ENCODE measurements around the gene PCAT7. TPM values are rescaled to one million over a fixed set of nuclear protein-coding genes. Genes with fewer than 3 reads are reported as not detected.
A peak's percentile ranks its signal among the peaks of the same experiment; 100 is the strongest.
"Not testable (repeated sequence)": the region's sequence is repeated elsewhere in the genome, so short reads cannot be mapped to it uniquely, and the experiment has no call there.

PCAT7 gene
- total RNA-seq = 0.08 TPM
- long read RNA-seq = 0 reads

DNA sequence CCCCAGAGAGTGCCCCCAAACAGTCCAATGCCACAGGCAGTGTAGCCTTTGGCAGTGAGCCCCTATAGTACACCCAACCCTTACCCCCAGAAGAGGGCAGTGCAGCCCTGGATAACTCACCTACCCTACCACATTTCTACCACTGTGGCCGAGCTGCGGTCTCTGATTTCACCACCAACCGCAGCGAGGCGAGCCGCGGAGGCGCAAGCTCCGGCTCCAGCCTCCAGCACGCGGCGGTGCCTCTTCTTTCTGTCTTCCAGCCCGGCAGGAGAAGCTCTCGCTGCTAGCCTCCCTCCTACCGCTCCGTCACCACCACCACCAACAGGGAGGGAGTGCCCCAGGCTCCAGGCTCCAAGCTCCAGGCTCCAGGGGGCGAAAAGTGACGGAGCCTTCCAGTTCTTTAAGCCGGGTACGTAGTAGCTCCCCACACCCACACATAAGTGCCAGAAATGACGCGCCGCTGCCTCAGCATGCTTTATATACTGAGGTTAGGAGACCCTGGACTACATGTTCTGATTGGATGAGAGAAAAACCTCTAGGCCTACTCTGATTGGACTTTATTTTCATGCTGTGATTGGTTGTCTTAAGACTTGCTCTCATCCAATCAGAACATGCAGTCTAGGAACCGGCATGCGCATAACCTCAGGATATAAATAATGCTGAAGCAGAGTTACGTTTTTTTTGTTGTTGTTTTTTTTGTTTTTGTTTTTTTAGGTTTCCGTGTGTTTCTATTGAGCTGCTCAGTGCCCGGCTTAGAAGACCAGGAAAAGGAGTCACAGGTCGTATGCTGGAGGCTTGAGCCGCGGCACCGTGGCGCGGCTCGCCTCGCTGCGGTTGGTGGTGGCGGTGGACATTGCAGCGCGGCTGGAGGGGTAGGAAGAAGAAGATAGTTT lies at the start of gene PCAT7:
Gene PCAT7 (plus strand): TSS at position 645 of the 893 bp plus-strand sequence.
- intact Hi-C loops (cut with DNase I) = no loop called here
- DNase-seq (peak; percentile 53), ATAC-seq (ENCODE audit: poor library complexity) (peak; percentile 94)

DNA sequence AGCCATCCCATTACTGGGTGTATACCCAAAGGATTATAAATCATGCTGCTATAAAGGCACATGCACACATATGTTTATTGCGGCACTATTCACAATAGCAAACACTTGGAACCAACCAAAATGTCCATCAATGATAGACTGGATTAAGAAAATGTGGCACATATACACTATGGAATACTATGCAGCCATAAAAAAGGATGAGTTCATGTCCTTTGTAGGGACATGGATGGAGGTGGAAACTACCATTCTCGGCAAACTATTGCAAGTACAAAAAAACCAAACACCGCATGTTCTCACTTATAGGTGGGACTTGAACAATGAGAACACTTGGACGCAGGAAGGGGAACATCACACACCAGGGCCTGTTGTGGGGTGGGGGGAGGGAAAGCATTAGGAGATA lies 48.5 kb upstream of the PCAT7 start:
- ATAC-seq (ENCODE audit: poor library complexity); DNase-seq; intact Hi-C loops (cut with DNase I): not testable (repeated sequence)

DNA sequence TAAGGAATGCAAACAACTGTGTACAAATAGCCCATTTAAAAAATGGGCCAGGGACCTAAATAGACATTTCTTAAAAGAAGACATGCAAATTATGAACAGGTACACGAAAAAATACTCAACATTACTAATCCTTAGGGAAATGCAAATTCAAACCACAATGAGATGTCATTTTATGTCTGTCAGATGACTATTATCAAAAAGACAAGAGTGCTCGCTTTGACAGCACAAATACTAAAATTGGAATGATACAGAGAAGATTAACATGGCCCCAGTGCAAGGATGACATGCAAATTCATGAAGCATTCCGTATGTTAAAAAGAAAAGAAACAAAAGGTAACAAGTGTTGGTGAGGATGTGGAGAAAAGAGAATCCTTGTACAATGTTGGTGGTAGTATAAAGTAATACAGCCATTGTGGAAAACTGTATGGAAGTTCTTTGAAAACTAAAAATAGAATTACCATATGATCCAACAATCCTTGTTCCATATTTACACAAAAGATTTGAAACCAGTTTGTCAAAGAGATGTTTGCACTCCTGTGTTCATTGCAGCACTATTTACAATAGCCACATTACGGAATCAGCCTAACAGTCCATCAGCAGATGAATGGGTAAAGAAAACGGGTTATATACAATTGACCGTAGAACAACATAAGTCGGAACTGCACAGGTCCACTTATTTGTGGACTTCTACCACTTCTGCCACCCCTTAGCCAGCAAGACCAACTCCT lies 47.2 kb upstream of the PCAT7 start:
- no peak for ATAC-seq (ENCODE audit: poor library complexity)
- no peak for DNase-seq
- intact Hi-C loops (cut with DNase I) = no loop called here

DNA sequence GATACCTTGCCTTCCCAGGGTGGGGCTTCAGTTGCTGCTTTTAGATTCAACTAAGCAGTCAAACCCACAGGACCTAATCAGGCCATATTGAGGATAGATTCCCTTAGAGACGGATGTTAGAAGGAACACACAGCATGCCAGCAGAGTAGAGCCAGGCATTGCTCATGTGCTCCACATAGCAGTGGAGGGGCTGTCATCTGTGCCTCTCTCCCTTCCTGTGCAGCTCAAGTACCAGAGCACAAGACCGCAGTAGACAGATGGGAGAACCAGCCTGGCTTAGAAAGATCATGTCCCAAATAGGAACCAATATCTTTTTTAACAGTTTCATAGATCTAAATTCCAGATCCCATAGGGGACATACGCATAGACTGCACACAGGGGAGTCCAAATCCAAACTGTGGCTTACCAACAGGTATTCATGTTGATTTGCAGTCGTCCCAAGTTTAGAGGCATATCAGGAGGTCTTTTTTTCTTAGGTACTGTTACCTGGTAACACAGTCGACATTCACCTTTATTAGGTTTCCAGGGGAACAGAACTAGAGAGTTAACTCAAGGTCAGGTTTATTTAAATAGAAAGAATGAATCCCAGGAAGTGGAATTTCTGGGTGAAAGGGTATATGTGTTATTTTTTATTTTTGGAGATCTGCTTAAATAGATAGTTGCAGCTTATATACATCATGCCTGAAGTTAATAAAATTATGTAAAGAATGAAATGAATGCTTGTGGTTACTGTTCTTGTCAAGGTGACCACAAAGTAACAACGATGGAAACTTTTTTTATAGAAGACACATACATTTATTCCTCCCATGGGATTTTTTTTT lies 43.5 kb upstream of the PCAT7 start:
- intact Hi-C loops (cut with DNase I) = no loop called here
- DNase-seq (no peak), ATAC-seq (ENCODE audit: poor library complexity) (no peak)

DNA sequence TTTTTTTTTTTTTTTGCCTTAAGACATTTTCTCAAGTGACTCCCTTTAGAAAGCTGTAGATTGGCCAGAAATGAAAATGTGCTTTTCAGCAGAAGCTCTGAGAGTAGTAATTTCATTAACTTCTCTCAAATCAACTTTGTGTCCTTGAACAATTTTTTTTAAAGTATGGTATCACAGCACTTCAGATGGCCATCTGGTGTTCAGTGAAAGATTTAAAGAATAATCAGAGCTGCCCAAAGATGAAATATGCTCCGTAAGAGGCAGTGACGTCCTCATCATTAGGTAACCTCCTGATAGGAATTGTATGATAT lies 43.0 kb upstream of the PCAT7 start:
- ATAC-seq (ENCODE audit: poor library complexity) (no peak), DNase-seq (no peak)
- intact Hi-C loops (cut with DNase I) = no loop called here

DNA sequence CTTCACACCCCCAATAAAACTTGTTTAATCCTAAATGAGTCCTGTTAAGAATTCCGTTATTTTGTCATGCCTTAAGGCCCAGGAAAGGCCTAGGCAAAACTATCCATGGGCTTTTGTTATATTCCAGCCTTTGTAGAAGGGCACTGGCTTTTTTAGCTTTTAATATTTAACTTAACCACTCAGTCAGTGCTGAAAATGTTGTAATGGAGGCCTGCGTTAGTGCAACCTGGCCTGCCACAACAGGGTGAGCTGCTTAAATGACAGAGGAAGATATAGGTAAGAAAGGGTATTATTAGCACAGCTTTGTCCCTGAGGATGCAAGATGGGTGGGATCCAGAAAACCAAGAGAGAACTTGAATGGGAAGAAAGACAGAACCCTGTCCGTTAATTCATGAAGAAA lies 40.2 kb upstream of the PCAT7 start:
- intact Hi-C loops (cut with DNase I) = no loop called here
- no peak for ATAC-seq (ENCODE audit: poor library complexity)
- DNase-seq = no peak

DNA sequence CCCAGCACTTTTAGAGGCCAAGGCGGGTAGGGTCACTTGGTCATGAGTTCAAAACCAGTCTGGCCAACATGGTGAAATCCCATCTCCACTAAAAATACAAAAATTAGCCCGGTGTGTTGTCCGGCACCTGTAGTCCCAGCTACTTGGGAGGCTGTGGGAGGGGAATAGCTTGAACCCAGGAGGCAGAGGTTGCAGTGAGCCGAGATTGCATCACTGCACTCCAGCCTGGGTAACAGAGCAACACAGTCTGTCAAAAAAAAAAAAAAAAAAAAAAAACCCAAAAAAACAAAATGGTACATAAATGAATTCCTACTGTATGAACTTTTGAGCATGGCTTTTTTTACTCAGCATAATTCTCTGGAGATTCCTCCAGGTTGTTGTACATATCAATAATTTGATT lies 37.6 kb upstream of the PCAT7 start:
- ATAC-seq (ENCODE audit: poor library complexity) (no peak), DNase-seq (no peak)
- intact Hi-C loops (cut with DNase I) = no loop called here

DNA sequence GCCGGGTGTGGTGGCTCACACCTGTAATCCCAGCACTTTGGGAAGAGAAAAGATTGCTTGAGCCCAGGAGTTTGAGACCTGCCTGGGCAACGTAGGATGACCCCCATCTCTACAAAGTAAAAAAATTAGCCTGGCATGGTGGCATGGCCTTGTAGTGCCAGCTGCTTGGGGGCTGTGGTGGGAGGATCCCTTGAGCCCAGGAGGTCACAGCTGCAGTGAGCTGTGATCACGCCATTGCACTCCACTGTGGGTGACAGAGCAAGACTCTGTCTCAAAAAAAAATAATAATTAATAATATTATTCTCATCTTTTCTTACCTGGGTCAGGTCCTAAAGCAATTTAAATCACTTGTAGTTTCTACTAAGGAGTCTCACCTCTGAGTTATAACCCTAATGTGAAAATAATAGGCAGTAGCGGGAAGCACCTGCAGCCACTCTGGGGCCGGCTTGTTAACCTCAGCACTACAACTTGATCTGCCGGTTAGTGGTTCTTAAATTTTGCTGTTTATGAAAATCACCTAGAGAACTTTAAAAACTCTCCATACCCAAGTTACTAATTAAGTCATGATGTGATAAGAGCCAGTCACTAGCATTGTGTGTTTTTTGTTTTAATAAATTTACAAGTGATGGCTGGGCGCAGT lies 29.4 kb upstream of the PCAT7 start:
- no peak for DNase-seq
- no peak for ATAC-seq (ENCODE audit: poor library complexity)
- intact Hi-C loops (cut with DNase I) = no loop called here

DNA sequence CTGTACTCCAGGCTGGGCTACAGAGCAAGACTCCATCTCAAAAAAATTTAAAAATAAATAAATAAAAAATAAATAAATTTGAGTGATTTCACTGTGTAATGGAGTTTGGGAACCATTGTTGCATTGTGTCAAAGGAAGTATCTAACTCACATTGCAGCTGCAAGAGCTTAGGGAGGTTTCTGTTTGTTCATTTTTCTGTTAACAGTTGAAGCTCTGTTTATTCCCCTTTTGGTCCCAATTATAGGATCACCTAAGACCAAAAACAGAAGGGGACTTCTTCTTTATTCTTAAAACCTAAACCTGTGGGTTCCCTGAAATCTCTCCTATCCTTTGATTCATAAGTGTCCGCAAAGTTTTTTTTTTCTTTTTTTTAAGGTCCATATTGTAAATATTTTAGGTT lies 28.6 kb upstream of the PCAT7 start:
- intact Hi-C loops (cut with DNase I) = no loop called here
- DNase-seq (no peak), ATAC-seq (ENCODE audit: poor library complexity) (no peak)

DNA sequence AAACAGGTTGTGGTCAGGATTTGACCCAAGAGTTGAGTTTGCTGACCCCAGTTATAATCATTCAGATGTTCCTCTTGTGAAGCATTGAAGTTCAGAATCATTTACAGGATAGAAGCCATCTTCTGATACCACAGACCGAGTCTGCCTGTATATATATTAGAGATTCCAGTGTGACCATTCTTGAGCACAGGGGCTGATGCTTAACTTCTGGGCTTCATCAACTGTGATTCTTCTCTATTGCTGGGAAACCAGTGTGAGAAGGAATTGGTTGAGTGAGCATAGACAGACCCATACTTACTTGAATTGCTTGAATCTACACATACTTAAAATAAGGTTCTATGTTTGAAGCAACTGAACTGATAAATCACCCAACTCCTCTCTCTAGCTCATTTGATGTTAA lies 27.9 kb upstream of the PCAT7 start:
- DNase-seq (no peak), ATAC-seq (ENCODE audit: poor library complexity) (no peak)

DNA sequence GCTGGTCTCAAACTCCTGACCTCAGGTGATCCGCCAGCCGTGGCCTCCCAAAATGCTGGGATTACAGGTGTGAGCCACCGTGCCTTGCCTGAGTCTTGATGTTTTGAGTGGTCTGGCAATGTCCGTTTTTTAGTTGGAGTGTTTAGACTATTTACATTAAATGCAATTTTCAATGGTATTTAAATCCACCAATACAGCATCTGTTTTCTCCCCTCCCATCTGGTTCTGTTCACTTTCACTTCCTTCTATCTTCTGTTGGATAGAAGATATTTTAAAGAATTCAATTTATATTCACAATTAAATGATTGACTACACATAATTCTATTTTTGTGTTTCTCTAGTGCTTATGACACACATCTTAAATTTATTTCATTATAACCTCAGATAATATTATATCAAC lies 26.0 kb upstream of the PCAT7 start:
- intact Hi-C loops (cut with DNase I) = no loop called here
- DNase-seq = no peak
- ATAC-seq (ENCODE audit: poor library complexity) = no peak

More for the DNA sequence above, 27.9 kb upstream of the PCAT7 start:
- intact Hi-C loops (cut with DNase I) = no loop called here

DNA sequence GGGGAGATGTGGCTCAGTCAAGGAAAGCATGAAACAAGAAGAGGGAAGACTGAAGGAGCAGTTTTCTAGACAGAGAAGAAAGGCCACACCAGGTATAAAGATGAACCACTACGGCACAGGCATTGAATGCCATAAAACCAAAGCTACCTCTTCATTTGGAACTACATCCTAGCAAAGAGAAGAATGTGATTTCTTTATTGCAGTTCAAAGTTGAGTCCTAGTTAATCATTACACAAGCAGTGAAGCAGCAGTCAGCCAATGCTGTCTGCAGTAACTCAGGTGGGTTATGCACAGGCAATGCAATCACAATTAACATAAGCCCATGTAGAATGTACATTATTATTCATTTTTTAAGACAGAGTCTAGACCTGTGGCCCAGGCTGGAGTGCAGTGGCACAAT lies 21.7 kb upstream of the PCAT7 start:
- ATAC-seq (ENCODE audit: poor library complexity) (no peak), DNase-seq (no peak)
- intact Hi-C loops (cut with DNase I) = no loop called here

DNA sequence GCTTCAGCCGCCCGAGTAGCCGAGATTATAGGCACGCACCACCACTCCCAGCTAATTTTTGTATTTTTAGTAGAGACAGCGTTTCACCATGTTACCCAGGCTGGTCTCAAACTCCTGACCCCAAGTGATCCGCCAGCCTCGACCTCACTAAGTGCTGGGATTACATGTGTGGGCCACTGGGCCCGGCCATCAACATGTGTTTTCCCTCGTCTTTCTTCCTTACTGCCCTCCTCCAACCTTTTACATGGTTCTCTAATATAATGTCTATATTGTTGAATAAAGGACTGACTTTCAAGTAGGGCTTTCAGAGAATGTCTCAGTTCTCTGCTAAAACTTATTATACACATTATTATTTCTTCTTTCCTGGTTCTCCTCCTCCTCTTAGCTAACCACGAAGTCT lies 21.3 kb upstream of the PCAT7 start:
- intact Hi-C loops (cut with DNase I) = no loop called here
- no peak for ATAC-seq (ENCODE audit: poor library complexity)
- DNase-seq = no peak

DNA sequence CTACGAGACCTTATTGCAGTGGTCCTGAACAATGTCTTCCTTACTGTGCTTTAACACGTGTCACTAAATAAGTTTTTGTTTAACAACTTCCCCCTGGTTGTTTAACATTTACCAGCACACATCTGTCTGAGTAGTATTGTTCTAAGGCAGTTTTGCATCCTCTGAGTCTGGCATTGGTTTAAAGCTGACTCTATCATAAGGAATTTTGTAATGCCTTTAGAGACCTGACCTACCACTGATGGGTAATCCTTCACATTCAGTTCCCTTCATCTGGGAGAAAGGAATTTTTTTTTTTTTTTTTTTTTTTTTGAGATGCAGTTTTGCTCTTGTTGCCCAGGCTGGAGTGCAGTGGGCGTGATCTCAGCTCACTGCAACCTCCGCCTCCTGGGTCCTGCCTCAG lies 20.0 kb upstream of the PCAT7 start:
- ATAC-seq (ENCODE audit: poor library complexity) (no peak), DNase-seq (no peak)
- intact Hi-C loops (cut with DNase I) = no loop called here

DNA sequence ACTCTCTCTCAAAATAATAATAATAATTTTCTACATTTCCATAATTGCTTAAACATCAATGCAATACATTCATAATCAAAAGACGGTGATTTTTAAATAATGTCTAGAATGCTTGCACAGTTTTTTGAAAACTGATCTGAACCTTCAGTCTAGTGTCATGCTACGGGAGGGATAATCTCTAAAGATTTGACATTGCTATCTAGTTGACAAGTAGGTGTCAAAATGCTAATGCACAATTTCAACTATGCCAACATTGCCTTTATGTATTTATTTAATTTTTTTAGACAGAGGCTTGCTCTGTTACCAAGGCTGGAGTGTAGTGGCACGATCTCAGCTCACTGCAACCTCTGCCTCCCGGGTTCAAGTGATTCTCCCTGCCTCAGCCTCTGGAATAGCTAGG lies 16.0 kb upstream of the PCAT7 start:
- ATAC-seq (ENCODE audit: poor library complexity) (no peak), DNase-seq (no peak)
- intact Hi-C loops (cut with DNase I) = no loop called here

DNA sequence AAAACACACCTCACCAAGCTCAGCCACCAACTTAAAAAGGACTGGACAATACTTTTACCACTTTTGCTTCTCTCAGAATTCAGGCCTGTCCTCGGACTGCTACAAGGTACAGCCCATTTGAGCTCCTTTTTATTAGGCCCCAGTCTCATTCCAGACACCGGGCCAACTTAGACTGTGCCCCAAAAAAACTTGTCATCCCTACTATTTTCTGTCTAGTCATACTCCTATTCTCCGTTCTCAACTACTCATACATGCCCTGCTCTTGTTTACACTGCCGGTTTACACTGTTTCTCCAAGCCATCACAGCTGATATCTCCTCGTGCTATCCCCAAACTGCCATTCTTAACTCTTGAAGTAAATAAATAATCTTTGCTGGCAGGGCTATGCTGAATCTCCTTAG lies 10.5 kb upstream of the PCAT7 start:
- DNase-seq; ATAC-seq (ENCODE audit: poor library complexity); intact Hi-C loops (cut with DNase I): not testable (repeated sequence)

DNA sequence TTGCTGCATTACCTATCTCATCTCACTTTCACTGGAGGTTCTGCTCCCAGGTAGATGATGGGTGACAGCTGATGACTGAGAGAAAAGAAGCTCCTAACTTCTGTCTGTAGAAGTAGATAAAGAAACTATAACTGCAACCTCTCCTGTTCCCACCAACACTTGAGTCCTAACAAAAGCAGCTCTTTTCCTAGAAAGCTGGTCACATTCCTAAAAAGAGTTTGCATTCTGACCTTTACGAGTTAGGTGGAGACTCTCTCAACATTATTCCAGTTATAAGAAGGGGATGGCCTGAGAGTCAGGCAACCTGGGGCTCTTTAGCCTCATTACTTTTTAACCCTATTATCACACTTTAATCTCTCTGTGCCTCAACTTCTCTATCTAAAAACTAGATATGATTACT lies 8.9 kb upstream of the PCAT7 start:
- DNase-seq (no peak), ATAC-seq (ENCODE audit: poor library complexity) (no peak)
- intact Hi-C loops (cut with DNase I) = no loop called here

DNA sequence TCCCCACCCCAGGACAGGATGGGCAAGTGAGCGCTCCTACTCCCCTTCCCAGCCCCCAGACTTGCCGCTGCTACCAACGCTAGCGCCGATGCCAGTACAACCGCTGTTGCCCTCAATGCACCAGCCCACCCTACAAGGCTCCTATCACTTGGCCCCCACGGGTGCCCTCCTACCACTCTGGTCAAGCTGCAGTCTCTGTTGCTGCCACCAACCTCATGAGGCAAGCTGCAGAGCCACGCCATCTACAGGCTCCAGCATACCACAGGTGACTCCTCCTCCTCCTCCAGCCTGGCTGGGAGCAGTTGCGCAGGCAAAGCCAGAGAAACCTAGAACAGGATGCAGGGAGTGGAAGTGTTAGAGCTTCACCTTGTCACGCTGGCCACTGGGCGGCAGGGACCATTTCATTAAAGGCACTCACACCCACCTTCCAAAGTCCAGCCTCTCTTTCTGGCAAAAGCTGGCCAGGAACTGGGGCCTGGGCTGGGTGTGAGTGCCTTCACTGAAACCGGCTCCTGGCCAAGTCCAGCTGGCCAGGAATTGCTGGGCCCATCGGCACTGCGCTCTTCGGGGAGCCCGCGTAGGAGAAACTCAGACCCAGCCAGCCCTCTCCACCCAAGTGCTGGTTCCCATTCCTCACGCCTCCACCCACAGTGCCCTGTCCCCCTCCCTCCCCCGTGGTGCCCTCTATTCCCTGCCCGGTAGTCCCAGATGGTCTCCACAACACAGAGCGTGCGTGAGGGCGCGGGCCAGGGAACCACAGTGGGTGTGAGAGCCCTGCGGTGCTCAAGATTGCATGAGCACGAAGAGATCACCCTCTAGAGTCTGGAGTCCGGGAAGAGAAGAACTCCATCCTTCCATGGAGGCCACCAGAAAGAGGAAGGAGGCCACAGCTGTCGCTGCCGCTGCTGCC lies 1.6 kb upstream of the PCAT7 start:
- intact Hi-C loops (cut with DNase I) = no loop called here
- ATAC-seq (ENCODE audit: poor library complexity) = no peak
- no peak for DNase-seq

Data from Right ventricle myocardium superior (tissue), 1 donor.